GM18499 (cell line): ENCODE measurements around the gene LRRC1.

Experiments used
- ATAC-seq: cut with Tn5 transposase; IDR thresholded peaks from one replicate; pipeline ENCODE4 v1.9.1; 2021; ENCODE audit warnings: moderate number of reproducible peaks; ENCODE audit not compliant: insufficient read depth, unreplicated experiment

Gene LRRC1

GRCh38 chr6:53944543-53944942, 149.7 kb downstream of the LRRC1 start:
- ATAC-seq = no peak

DNA sequence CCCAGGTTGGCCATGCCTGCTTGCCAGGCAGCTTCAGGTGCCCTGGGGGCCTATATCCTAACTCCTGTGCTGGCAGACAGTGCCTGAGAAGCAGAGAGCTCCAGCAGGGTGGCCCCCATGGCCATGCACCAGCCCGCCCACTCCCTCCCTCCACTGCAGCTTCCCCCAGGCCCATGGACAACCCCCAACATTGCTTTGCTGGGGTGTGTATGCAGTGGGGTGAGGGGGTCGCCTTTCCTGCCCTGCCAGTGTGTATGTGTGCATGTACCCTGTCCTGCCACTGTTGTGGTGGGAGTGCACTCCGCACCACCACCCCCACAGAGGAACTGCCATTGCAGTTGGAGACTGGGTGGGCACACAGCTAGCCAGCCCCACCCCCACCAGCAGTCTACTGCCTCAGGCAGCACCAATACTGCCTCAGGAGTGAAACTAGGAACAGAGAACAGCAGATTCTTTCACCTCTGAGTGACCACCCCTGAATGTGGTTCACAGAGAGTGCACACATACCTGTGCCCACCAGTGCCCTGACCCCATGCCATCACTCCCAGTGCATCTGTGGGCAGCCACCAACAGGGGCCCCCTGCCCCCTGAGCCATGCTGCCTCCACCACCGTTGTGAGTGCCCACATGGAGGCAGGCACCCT, 151.1 kb downstream of the LRRC1 start:
- ATAC-seq = no peak

GRCh38 chr6:53947780-53948179, 153.0 kb downstream of the LRRC1 start:
- no peak for ATAC-seq

GRCh38 chr6:53951383-53951782, 156.6 kb downstream of the LRRC1 start:
- ATAC-seq = no peak

DNA sequence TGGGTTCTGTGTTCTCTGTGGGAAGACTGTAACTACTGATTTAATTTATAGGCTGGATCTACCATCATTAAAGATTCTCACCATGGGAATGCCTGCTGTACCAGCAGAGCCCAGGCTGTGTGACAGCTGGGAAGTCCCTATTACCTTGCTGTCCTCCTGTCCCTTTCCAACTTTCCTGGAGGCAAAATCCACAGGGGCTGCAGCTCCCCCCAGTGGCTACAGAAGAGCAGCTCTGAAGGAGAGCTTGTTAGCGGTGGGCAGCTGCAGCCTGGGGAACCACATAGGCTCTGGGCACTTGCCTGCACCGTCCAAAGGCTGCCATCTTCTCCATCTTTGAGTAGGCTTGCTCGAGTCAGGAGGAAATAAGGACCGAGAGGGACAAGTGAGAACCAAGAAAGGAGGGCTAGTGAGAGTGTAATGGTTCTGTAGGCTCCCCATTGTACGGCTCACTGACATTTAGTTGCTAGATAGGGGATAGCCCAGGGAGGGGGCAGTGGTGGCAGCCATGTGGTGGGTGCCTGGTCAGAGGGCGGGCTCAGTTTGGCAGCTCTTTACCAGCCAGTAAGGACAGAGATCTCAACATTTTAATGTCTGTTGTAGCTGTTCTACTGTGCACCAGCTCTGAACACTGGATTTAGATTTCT, 161.4 kb downstream of the LRRC1 start:
- ATAC-seq = no peak

GRCh38 chr6:53956804-53957203, 162.0 kb downstream of the LRRC1 start:
- ATAC-seq = no peak

GRCh38 chr6:53959717-53960116, 164.9 kb downstream of the LRRC1 start:
- no peak for ATAC-seq

DNA sequence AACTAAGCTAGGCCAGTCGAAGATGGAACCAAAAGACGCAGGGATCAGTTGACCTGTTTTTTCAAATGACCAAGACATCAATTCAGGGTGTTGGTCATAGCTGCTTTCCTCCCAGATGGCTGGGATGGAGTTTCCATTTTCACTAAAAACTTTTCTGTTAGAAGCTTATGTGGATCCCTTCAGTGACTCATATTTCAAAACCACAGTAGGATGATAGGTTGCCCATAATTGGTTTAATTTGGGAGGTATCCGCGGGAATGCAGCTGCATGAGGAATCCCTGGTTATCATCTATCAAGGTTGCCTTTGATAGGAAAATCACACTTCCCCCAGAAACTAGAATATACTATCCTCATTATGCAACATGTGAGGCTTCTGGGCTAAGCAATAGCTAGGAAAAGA, 165.5 kb downstream of the LRRC1 start:
- ATAC-seq = no peak

DNA sequence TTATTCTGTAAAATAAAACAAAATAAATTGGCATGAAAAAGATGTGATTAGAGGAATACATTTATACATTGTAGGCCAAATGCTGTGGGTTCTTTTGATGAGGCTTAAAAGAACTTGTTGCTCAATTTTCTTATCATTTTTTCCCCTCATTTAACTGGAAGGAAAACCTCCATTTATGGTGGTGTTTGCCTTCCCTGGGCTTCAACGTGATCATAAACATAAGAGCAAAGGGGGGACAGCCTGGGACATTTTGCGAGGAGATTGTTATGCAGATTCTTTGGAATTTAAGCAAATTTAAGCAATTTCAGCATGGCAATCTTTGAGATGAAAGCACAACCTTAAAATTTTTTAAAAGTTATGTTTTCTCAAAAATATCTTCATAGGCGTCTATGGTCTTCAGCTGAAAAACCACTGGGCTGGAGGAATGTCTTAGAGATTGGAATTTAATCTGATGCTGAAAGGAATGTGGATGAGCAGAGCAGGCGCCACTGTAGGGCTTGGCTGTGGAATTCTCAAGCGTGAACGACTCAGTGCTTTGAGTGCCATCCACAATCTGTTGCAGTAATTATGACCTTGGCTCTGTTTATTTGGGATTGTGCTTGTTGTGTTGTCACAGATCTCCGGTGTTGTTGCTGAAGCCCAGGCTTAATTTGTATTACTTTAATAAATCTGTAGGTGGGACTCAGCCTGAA, 167.0 kb downstream of the LRRC1 start:
- ATAC-seq = no peak

DNA sequence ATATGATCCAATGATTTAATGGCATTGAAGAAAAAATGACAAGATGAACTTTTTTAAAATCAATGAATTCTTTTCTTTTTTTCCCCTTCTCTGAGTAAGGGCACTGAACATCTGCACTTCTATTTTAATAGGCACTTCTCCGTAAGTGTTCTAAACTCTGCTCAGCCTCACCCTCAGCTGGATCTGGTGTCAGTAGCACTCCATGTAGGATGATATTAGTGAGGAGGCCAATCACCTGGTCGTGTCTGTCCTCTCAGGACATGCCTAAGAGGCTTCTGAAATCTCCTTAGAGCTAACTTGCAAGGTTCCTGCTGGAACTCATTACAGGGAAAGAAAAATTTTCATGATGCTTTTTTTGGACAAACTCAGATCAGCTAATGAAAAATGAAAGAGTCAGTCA, 167.8 kb downstream of the LRRC1 start:
- ATAC-seq = no peak

- ATAC-seq = no peak
Measured at GRCh38 chr6:53967415-53967814, 172.6 kb downstream of the LRRC1 start.
